ENCODE data around the gene SORL1. TPM values are rescaled to one million over a fixed set of nuclear protein-coding genes. Genes with fewer than 3 reads are reported as not detected.

The SORL1 gene
- total and polyA plus RNA-seq, 2 of the 13 experiments (the other 11 are each of a cell fraction or from before 2014, with no cell fraction given), result 21.3 to 148 TPM

- TF ChIP-seq, protein P1, sequence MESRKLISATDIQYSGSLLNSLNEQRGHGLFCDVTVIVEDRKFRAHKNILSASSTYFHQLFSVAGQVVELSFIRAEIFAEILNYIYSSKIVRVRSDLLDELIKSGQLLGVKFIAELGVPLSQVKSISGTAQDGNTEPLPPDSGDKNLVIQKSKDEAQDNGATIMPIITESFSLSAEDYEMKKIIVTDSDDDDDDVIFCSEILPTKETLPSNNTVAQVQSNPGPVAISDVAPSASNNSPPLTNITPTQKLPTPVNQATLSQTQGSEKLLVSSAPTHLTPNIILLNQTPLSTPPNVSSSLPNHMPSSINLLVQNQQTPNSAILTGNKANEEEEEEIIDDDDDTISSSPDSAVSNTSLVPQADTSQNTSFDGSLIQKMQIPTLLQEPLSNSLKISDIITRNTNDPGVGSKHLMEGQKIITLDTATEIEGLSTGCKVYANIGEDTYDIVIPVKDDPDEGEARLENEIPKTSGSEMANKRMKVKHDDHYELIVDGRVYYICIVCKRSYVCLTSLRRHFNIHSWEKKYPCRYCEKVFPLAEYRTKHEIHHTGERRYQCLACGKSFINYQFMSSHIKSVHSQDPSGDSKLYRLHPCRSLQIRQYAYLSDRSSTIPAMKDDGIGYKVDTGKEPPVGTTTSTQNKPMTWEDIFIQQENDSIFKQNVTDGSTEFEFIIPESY (CRISPR knock-in tag; IDR thresholded peaks at IDR 0.05), result 0 out of 2 replicates have a peak, but pooled peaks have one; percentile 6
- TF ChIP-seq ATF6 (CRISPR knock-in tag; conservative IDR thresholded peaks at IDR 0.05) (0 out of 2 replicates have a peak, but pooled peaks have one; percentile 35), RARA (CRISPR knock-in tag; IDR thresholded peaks at IDR 0.05) (peak; percentile 78), ZSCAN9 (CRISPR knock-in tag; IDR thresholded peaks at IDR 0.05; ENCODE audit: borderline replicate concordance) (peak; percentile 23; the same call in 1 of the 2 replicates), EP300 (IDR thresholded peaks at IDR 0.05; ENCODE audit: low read depth in 2 of 2, low read length in 2 of 2) (peak in 1 of 2 experiments; percentile 69; a peak in 1 of 4 replicates), EP300 (CRISPR knock-in tag; IDR thresholded peaks at IDR 0.05; ENCODE audit: borderline replicate concordance) (peak; percentile 53; the same call in 1 of the 2 replicates), ATF4 (CRISPR knock-in tag; IDR thresholded peaks at IDR 0.05) (peak in 1 of 2 experiments; percentile 46; a peak in 1 of 4 replicates), ZMYM4 (CRISPR knock-in tag; IDR thresholded peaks at IDR 0.05) (peak; percentile 38; the same call in 1 of the 2 replicates), MYPOP (CRISPR knock-in tag; IDR thresholded peaks at IDR 0.05) (0 out of 2 replicates have a peak, but pooled peaks have one; percentile 23), SNAPC4 (CRISPR knock-in tag; IDR thresholded peaks at IDR 0.05) (peak; percentile 24; the same call in 1 of the 2 replicates), THAP11 (CRISPR knock-in tag; IDR thresholded peaks at IDR 0.05) (0 out of 2 replicates have a peak, but pooled peaks have one; percentile 15), ZNF350 (CRISPR knock-in tag; IDR thresholded peaks at IDR 0.05; ENCODE audit: borderline replicate concordance, low read depth) (0 out of 2 replicates have a peak, but pooled peaks have one; percentile 31), TBX2 (CRISPR knock-in tag; IDR thresholded peaks at IDR 0.05; ENCODE audit: borderline replicate concordance) (peak; percentile 50; the same call in 1 of the 2 replicates)
These were observed 8.9 kb downstream of the SORL1 start (continued) for GRCh38 chr11:121460941-121461514.

All from HepG2 (cell line).